GM19438 (cell line): ENCODE results near the gene LAMC1.
A peak's percentile ranks its signal among the peaks of the same experiment; 100 is the strongest.

Experiments used
- ATAC-seq: cut with Tn5 transposase; IDR thresholded peaks from one replicate; pipeline ENCODE4 v1.9.1; 2021; ENCODE audit warnings: low read depth; ENCODE audit not compliant: unreplicated experiment

Gene LAMC1

DNA sequence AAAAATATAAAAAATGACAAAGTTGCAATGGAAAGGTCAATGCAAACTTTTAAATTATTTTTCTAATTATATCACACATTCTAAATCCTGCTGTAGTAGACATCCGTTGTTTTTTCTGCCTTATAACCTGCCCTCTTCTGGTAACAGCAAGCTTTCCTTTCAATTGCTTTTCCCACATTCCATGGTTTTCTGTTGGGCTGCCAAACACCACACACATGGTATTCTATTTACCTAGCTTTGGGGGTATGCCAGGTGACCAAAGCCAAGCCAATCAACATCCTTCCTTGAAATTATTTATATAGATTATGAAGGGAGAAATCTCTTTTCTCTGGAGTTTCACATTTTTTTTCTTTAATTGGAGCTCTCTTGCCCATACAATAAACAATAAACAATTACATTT lies 3.4 kb upstream of the LAMC1 start:
- ATAC-seq: no peak

DNA sequence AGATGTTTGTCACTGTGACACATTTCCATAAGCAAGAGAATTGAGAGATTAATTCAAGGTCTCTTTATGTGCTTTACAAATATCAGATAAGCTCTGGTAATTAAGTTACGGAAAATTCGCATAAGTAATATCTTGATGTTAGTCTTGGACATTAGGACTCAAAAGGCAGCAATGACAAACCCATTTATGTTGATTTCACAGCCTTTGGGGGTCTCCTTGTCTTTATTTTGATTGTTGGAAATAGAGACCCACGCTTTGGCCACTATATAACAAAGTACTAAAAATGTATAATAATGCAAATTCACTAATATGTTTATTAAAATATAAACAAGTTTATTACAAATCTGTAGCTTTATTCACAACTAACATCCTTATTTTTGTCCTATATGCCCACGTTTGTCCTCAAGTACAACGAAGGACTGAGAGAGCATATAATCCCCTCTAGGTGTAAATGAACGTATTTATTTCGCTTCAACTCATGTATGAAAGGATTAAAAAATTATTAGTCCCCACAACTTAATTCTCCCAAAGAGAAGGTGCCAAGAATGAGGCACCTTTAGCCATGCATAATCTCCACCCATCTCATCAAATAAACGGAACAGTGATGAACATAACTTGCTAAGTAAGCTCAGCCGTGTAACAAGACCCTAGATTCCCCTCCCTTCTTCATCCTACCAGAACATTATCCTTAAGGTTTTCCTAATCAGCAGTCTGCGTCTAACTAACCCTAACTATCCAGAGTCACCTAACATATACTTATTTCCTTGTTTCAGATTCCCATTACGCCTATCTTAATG lies 1.6 kb upstream of the LAMC1 start:
- no peak for ATAC-seq

DNA sequence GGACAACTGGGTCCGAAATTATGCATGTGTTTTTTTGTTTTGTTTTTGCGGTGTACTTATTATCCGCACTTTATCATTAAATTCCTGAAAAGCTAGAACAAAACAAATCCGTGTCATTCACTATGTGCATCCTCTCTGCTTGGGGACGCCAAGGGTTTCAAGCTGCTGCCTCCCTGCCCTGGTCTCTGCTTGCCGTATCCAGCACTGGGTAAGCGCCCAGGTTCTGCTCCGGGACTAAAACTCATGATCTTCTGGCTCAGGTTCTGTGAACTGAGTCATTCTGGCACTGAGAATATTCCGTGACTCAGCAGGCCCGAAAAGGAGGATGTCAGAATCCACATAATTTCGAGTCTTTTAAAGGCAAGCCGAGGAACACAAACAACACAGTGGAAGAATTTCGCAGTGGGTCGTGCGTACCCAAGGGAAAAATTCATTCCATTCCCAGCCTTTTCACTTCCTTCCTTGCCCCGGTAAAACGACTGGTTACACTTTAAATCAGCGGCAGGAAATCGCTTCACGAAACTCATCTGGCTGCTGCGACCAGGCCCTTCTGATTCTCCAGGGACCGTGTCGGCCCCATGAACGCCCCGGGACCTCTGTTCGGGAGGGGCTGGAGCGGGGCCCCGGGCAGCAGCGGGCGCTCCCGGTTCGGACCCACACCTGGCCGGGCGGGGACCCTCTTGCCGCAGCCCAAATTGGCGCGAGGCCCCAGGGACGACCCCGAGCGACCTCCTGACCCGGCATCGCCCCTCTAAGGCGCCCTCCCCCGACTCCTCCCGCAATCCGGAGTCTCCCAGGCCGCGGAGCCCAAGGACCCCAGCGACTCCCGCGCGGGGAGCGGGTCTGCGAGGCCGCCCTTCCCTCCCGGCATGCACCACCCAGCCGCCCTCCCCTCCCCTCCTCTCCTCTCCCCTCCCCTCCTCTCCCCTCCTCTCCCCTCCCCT lies 746 bp upstream of the LAMC1 start:
- ATAC-seq: peak; percentile 42

DNA sequence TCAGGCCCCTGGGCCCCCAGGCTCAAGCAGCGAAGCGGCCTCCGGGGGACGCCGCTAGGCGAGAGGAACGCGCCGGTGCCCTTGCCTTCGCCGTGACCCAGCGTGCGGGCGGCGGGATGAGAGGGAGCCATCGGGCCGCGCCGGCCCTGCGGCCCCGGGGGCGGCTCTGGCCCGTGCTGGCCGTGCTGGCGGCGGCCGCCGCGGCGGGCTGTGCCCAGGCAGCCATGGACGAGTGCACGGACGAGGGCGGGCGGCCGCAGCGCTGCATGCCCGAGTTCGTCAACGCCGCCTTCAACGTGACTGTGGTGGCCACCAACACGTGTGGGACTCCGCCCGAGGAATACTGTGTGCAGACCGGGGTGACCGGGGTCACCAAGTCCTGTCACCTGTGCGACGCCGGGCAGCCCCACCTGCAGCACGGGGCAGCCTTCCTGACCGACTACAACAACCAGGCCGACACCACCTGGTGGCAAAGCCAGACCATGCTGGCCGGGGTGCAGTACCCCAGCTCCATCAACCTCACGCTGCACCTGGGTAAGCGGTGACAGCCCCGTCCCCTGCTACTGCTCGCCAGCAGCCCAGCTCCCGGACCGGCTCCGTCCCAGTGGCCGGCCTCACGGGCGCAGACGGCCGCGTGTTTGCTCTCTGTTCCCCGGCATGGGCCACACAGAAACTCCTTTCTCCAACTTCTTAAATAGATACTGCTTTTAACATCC lies 539 bp downstream of the LAMC1 start:
- peak; percentile 74 for ATAC-seq

DNA sequence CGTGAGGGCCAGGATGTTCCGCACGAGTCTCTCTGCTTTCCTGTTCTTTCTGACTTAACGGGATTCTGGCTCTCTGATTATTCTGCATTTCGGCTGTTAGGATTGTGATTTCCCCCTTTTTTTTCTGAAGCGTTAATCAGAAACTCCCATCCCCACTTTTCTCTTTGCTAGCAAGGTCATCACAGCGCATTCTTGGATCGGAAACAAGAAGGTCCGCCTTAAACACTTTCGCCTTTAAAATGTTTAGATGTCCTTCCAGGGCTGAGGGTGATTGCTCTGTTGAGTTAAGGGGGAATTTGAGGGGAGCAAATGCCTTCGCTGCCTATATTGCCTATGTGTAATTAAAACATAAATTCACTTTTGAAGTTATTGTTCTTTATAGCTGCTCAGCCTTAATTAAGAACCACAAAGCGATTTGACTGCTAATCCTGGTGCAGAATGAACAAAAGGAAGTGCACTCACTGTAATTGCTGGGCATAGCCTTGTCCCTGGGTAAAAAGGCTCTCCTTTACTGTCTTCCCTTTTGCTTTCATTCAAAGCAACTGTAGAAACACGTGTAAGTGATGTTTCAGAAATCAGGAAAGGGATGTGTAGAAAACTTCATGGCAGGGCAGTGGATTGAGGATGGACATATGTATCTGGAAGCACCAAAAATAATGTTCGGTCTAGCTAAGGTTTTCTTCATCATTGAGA lies 1.2 kb downstream of the LAMC1 start:
- ATAC-seq: no peak

DNA sequence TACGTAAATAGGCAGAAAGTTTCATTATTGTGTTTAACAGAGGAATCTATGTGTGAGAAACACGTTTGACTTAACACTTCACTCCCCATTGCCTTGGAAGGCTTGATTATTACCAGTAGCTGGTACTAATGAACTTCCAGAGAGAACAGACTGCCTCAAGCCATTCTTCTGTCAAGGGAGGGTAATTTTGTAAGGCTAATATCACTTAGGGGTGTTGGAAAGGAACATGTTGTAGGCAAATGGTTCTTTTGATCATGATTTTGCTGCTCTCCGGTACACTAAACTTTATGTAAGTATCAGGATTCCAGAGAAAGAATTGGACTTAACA lies 1.8 kb downstream of the LAMC1 start:
- no peak for ATAC-seq

DNA sequence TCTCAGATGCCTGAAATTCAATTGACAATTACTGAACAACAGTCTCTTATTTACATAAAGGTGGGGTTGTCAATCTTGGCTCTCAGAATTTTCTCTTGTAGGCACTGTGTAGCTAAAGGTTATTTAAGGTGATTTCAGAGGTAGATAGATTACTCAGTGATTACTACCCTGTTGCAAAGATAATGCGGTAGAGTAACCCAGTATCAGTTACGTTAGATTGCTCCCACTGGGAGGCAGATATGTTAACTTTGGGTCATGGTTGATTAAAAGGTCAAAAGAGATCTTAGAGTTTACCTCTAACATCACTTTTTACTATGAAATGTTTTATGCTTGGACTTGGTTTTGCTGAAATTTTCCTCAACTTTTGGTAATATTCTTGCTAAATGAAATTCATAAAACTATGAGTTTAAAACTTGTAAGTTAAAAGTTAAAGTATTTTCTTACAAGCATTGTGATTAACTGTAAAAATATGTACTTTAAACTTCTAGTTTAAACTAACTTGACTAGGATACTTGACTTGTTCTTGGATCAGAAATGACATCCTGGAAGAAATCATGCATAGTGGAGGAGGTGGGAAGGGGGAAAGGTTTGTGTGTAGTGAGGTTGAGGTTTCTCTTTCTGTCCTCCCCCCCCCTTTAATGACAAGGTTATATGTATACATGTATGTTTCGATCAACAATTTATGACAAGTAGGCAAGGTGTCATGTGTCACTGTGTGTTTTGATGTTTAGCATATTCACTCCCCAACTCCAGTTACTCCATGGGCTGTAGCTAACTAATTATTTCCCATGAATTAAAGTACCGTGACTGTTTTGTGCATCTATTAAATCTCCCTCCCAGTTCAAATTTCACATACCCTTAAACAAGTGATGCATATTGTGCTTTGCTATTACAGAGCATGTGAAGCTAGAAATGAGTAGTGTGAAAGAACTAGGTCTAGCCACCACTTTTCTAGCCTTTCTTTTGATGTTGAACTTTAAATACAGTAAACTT lies 2.9 kb downstream of the LAMC1 start:
- no peak for ATAC-seq

DNA sequence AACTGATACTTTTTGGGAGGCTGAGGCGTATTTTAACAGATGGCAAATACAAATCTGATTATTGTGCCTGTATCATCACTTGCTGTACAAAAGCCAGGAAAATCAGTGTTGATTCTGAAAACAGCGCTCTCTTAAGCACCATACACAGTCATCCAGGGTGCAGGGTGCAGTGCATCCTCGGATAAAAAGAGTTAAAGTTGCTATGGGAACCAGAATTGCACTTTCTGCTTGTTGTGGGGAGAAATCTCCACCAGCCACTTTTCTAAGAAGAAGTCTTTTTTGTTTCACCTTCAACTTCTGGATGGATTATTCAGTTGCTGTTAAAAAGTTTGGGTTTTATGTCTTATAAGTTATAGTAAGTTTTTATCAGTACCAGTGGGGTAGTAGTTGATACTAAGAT lies 3.8 kb downstream of the LAMC1 start:
- no peak for ATAC-seq

DNA sequence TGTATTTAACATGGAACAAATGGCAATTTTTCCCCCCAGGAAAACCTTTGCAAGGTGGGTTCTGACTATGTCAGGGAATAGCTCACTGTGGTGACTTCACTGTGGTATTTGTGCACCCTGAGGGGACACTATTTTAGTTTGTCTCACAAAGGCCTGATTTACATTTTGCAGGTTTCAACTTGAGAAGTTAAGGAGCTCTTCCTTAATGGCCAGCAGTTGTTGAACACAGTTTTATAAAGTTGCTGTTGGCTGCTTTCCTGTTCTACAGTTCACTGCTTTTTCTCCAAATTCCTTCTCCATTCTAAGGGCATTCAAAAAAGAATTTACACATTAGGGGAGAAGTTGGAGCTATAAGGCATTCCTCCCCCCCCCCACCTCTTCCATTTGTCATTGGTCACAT lies 4.6 kb downstream of the LAMC1 start:
- no peak for ATAC-seq

DNA sequence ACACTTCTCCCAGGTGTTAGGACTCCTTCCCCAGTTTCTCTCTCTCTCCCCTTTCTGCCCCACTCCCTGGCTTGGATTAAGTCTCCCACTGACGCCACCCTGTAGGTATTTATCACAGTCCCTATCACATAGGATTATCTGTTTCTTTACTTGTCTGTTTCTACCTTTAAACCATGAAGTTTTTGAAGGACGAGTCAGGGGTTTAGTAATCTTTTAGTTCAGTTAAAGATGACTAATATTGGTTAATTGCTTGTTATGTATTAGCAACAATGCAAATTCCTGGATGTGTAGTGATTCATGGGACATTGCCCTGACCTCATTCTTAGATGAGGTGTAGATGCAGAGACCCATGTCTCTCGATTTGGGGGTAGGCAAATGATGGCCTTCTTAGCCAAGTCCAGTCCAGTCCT lies 6.4 kb downstream of the LAMC1 start:
- no peak for ATAC-seq

DNA sequence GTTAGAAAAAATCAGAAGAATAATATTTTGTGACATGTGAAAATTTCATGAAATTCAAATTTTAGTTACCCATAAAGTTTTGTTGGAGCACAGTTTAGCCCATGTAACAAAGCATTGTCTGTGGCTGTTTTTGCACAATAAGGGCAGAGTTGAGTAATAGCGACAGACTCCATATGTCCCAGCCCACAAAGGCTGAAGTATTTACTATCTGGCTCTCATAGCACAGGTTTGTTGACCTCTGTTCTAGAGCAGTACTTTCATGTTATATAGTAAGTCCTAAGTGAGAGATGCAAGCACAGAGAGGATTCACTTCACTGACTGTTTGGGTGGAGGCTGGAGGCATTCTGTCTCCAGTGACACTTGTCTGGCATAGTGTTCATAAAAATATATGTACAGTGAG lies 6.8 kb downstream of the LAMC1 start:
- ATAC-seq: no peak

DNA sequence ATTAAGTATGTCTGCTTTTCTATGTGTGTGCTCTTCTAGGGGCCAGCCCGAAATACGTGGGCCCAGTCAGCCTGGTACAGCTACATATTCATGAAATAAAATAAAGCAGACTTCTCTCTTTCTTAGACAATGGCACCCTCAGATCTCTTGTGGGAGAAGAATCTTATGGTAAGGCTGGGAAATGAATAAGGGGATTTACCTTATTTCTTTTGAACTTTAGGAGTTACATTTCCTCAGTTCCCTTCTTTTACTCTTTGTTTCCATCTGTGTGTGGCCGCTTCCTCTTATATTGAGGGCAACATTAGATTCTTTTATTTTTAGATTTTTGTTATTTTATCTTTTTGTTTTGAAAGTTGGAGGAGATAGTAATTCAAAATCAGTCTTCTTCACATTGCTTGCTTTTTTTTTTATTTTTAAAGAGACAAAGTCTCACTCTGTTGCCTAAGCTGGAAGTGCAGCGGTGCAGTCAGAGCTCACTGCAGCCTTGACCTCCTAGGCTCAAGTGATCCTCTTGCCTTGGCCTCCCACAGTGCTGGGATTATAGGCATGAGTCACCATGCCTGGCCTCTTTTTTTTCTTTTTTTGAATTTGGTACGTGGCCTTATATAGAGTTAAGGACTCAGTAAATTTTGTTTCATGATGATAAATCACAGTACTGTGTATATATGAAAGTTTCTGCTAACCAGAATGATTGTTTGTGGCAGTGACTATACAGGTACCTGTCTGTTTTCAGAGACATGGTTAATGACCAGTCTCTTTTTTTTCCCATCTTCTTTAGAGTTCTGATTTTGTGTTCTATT lies 9.1 kb downstream of the LAMC1 start:
- ATAC-seq: no peak

DNA sequence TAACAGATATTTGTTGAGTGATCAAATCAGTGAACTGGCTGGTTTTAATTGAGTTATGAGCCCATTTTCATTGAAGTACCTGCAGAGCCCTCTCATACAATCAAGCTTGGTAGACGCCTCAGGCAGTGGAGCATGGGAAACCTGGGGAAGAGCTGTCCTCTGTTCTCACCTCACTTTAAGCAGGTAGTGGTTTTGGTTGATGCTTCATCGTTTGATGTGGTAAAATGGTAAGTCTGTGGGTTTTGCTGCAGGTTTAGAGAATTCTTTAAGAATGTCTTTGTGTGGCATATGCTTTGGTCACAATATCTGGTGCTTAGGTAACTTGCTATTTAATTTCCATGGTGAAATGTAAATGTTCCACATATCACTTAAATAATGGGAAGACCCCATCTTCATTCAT lies 10.0 kb downstream of the LAMC1 start:
- ATAC-seq: no peak

DNA sequence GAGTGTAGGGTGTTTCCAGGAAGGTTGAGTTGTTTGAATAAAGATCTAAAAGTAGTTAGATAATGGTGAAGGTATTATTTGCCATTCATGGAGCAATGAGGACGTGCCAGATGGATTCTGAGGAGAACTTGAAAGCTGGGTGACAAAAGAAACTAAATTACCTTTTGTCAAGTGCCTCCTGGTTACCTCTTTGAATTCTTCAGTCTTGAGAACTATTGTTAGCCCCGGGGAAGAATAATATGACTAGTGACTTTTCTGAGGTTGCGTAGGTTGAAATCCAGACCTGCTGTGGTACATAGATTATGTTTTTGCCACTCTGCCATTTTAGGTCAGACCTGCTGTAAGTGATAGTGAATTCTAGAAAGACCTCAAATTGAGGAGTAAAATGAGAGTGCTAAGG lies 11.5 kb downstream of the LAMC1 start:
- no peak for ATAC-seq

DNA sequence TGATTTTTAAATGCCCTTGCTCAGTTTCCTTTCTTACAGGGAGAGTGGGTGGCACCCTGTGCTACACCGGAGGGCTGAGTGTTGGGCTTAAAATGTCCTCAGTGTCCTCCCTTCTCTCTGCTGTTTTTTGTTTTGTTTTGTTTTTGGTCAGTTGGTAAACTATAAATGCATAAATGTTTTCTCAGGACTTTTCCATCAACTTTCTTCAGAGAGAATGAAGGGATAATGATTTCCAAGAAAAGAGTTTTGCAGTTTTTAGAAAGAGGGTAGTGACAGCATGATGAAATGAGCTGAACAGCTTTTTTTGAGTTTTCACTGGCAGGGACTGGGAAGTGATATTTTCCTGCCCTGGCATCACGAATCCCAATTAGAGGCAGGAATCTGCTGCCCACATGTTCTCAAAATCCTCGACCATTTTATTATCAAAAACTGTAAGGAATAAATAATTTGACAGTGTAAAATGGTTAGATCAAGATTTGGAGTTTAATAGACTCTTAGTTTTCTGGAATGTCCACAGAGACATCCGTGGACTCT lies 15.2 kb downstream of the LAMC1 start:
- no peak for ATAC-seq

DNA sequence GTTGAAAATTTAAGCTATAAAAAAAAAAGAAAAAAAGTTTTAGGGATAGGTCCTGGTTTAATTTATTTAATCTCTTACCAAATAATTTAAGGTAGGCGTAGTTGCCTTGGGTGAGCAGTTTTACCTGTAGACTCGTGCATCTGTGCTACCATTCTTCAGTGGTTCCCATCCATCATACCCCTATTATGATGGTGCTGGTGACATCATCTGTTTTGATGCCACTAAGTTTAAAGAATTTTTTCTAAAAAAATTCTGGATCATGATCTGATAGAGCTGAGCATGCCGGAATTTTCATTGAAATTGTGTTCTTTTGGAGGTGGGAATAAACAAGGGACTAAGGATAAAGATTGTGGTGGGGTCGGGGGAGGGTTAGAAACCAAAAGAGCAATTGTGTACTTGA lies 15.7 kb downstream of the LAMC1 start:
- no peak for ATAC-seq

DNA sequence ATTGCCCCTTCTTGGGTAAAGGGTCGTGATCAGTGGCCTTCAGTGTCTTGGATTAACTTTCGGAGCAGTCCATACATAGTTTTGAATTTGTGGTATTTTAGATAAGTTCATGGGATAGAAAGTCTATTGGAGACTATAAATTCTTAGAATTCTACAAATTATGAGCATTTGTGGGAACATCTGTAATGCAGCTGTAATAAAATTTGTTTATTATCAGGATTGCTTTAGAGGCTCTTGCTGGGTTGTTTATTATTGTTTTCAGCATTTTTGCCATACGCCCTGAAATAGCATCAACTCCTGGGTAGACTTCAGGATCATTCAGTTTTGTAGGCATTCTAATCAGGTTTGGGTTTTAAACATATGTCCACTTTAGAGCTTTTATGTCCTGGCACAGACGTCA lies 16.1 kb downstream of the LAMC1 start:
- no peak for ATAC-seq

DNA sequence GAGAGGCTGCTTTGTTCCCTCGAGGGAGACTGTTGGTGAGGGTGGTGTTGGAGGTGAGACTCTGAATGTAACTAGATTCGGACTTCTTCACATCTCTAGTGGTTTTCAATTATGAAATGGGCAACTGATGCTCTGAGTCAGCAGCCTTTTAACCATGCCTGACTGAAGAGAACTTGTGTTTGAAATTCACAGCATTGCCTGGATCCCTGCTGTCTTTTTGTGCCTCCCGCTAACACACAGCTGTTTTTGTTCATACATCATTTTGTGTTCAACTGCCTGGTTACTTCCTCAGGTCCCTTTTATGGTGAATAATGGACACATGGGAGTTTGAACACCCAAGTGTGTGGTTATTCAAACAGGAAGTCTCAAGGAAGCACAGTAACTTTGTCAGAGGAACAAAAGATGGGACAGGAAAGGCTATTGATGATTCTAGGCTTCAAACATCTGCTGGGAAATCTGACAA lies 16.8 kb downstream of the LAMC1 start:
- ATAC-seq: no peak
